GM12872 (cell line): ENCODE results near the gene ETV6.

Experiments used
- TF ChIP-seq, protein P1 (sequence below): IDR thresholded peaks from 3 replicates; pipeline ENCODE4 v1.5.1; 2011; ENCODE audit warnings: low read depth, mild to moderate bottlenecking, low read length, moderate library complexity; ENCODE audit not compliant: insufficient read depth

ETV6 gene

DNA sequence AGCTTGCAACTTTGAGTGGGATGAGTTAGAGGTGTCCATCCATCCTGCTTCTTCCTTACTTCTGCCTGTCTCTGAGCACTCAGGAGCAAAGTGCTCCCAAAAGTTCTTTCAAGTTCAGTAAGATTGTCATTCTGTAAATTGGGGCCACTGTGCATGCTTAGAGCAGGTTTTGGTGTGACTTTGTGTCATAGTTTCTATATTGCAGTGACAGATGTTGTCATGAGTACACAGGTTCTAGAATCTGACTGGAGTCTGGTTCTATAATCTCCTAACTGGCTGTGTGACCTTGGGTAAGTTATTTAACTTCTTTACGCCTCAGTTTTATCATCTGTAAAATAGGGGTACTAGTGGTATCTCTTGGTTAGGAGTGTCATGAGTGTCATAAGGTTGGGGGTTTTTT lies 218.6 kb downstream of the ETV6 start:
- TF ChIP-seq, protein P1, sequence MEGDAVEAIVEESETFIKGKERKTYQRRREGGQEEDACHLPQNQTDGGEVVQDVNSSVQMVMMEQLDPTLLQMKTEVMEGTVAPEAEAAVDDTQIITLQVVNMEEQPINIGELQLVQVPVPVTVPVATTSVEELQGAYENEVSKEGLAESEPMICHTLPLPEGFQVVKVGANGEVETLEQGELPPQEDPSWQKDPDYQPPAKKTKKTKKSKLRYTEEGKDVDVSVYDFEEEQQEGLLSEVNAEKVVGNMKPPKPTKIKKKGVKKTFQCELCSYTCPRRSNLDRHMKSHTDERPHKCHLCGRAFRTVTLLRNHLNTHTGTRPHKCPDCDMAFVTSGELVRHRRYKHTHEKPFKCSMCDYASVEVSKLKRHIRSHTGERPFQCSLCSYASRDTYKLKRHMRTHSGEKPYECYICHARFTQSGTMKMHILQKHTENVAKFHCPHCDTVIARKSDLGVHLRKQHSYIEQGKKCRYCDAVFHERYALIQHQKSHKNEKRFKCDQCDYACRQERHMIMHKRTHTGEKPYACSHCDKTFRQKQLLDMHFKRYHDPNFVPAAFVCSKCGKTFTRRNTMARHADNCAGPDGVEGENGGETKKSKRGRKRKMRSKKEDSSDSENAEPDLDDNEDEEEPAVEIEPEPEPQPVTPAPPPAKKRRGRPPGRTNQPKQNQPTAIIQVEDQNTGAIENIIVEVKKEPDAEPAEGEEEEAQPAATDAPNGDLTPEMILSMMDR = no peak

DNA sequence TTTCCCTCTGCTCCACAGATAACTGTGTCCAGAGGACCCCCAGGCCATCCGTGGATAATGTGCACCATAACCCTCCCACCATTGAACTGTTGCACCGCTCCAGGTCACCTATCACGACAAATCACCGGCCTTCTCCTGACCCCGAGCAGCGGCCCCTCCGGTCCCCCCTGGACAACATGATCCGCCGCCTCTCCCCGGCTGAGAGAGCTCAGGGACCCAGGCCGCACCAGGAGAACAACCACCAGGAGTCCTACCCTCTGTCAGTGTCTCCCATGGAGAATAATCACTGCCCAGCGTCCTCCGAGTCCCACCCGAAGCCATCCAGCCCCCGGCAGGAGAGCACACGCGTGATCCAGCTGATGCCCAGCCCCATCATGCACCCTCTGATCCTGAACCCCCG lies 219.9 kb downstream of the ETV6 start:
- TF ChIP-seq, protein P1 = no peak

DNA sequence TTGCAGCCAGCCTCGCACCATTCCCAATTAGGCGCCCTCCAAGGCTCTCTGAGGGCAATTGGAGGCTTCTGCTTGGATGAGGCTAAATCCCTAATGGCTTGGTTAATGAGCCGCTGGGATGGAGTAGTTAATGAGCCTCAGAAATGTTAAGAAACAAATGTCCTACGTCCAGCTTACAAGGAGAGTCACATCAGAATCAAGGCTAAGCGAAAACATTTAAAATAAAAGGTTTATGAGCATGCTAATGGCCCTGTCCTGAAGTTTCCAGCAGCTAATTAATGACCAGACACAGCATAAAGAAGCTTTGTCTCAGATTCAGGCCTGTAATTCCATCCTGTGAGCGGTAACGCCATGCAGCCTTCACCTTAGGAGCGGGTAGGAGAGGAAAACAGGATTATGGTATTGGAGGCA lies 220.6 kb downstream of the ETV6 start:
- TF ChIP-seq, protein P1 = no peak

DNA sequence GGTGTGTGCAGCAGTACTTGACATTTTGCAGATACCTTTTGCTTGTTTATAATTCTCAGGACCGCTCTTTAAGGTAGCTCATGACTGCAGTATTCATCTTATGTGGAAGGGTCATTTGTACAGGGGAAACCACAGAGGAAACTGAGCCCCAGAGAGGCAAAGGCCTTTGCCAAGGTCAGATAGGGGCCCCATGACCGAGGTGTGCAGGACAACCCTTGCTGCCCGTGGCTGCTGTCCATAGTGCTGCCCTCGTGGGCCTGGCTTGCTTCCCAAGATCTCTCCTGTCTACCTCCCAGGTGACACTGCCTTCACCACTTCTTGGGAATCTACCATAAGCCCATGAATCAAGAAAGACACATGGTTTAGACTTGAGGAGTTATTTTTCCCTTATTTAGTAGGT lies 222.6 kb downstream of the ETV6 start:
- TF ChIP-seq, protein P1 = no peak

DNA sequence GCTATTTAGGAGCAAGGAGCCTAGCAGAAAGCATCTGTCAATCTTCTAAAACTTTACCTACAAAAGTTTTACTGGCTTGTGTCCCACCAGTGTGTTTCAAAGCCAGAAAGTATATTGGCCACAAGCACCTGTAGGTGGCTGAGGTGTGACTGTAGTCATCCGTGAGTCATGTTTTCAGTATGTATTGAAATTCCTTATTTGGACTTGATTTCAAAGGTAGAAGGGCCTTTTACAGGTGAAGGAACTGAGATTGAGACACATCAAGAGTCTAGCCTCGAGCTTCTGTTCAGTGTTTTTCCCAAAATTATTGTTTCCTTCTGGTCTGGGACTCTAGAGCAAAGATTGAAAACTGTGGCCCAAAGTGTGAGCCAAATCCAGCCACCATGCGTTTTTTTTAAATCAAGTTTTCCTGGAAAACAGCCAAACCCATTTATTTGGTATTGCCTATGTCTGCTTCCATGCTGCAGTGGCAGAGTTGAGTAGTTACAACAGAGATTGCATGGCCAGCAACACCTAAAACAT lies 226.0 kb downstream of the ETV6 start:
- TF ChIP-seq, protein P1 = no peak

DNA sequence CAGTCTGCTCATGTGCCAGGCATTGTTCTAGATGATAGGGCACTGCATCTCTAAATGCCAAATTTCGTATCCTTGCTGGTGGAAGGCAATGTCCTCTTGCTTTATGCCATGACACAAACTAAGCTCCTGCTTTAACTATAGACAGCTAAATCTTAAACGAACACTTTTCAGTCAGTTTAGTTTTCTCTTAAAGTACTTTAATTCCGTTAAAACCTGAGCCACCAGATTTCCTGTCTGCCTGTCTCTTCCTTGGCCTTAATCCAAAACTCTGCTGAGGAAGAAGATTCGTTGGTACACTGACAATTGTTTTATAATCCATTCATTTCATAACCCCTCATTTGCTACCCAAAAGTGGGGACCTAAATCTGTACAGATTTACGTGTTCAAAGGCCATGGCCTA lies 226.8 kb downstream of the ETV6 start:
- TF ChIP-seq, protein P1 = no peak

DNA sequence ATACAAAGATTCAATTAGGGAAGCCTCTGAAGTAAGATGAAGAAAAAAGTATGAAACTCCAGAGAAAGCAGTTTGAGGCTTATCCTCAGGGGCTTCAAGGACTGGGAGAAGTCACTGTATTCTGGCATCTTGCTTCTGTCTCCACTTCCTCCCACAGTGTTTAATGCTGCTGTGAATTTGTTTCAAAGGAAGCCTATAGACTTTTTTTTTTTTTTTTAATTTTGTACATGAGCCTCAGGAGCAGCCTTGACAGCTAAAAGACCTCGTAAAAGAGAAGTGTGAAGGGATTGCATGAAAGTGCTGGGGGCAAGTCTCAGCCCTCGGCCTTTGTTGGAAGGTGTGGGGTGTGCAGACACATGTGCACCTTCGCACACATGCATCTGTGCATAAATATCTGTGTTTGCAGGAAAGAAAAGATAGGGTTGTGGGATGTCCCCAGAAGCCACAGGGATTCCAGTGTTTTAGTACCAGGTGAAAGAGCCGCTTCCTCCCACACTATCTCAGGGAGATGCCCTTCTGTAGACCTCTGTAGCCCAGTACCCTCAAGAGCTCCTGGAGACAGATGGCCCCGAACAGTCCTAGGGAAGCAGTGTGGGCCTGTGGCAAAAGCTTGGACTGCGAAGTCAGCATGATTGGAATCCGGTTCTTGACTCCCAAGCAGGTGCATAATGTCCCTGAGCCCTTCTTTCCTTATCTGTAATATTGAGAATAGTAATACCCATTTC lies 227.8 kb downstream of the ETV6 start:
- TF ChIP-seq, protein P1 = no peak
